HepG2 (cell line): ENCODE data around the gene NRG2. TPM values are rescaled to one million over a fixed set of nuclear protein-coding genes. Genes with fewer than 3 reads are reported as not detected.

ENCODE experiments used
- ATAC-seq: fragments of 200-7000 bp; cut with Tn5 transposase; 3 replicates; pipeline ENCODE4 v1.9.1; 2020; ENCODE audit warnings: mild to moderate bottlenecking, moderate library complexity
- BruUV-seq: library from RNA; stranded (reverse); fragments of 400-500 nt; replicated peaks from 2 replicates; lab custom pipeline; 2021; lab: Mats Ljungman, UMichigan
- CTCF ChIA-PET: fragments of 300-600 bp; formaldehyde crosslinking; extraction: SDS; loops from one replicate; lab custom pipeline; 2021; ENCODE audit warnings: low total read pairs, inconsistent platforms, low intra/inter-chr PET ratio; lab: Yijun Ruan, JAX
- POLR2A ChIA-PET: fragments of 350-600 bp; sonication (Branson Sonifier 250); formaldehyde crosslinking; loops from one replicate; lab custom pipeline; 2020; ENCODE audit warnings: antibody characterized with exemption, inconsistent platforms; lab: Yijun Ruan, JAX
- DNase-seq: peaks from one replicate; pipeline ENCODE4 v3.0.0-alpha.2; 2015; ENCODE audit warnings: low spot score
- FAIRE-seq: peaks from 3 replicates; lab custom pipeline; 2011; peaks lifted over from hg19 to GRCh38; lab: Jason Lieb, UNC
- H2AFZ ChIP-seq: one replicate; pipeline ENCODE4 v1.6.1; 2011; ENCODE audit warnings: low read length, inconsistent platforms
- H3K27ac ChIP-seq: fragments of 300-600 bp; 3 replicates; pipeline ENCODE4 v1.8.0; 2011; ENCODE audit warnings: mixed run types, mild to moderate bottlenecking, mixed read lengths, low read length, inconsistent platforms; ENCODE audit not compliant: insufficient read depth; ENCODE audit errors: extremely low read length
- H3K27me3 ChIP-seq, 2 experiments: fragments of 200-600 bp in 1 of 2; 2 replicates in 1 of 2; 3 replicates in 1 of 2; pipeline versions ENCODE4 v1.6.0 to v1.8.0; 2011; ENCODE audit warnings: low read length in 2 of 2, mild to moderate bottlenecking in 2 of 2, moderate library complexity in 2 of 2, inconsistent platforms in 1 of 2; ENCODE audit not compliant: insufficient read depth in 2 of 2, control insufficient read depth in 1 of 2
- H3K36me3 ChIP-seq, 2 experiments: fragments of 200-600 bp in 1 of 2; replicated peaks in 1 of 2; 2 replicates in 1 of 2; 3 replicates in 1 of 2; pipeline versions ENCODE4 v1.5.1 to v1.8.0; 2011; ENCODE audit warnings: low read length in 2 of 2, inconsistent platforms in 1 of 2; ENCODE audit not compliant: insufficient read depth in 2 of 2, control insufficient read depth in 1 of 2
- H3K4me1 ChIP-seq: 2 replicates; pipeline ENCODE4 v1.5.1; 2012; ENCODE audit warnings: low read length, inconsistent platforms; ENCODE audit not compliant: insufficient read depth
- H3K4me2 ChIP-seq: 2 replicates; pipeline ENCODE4 v1.6.0; 2011; ENCODE audit warnings: low read depth, low read length, inconsistent platforms
- H3K4me3 ChIP-seq, 3 experiments: fragments of 200-600 bp in 1 of 3; sonication (generic), shearing (Covaris generic) in 1 of 3; replicated peaks in 1 of 3; 2 replicates each; pipeline ENCODE4 v1.5.1; 2011 to 2016; ENCODE audit warnings: low read length in 3 of 3, inconsistent platforms in 2 of 3, low read depth in 2 of 3, mild to moderate bottlenecking in 2 of 3, control low read depth in 1 of 3, mixed read lengths in 1 of 3; ENCODE audit not compliant: insufficient read depth in 1 of 3
- H3K79me2 ChIP-seq: one replicate; pipeline ENCODE4 v1.6.1; 2011; ENCODE audit warnings: low read length, inconsistent platforms; ENCODE audit not compliant: insufficient read depth
- H3K9ac ChIP-seq: 2 replicates; pipeline ENCODE4 v1.6.0; 2011; ENCODE audit warnings: mild to moderate bottlenecking, low read depth, low read length, inconsistent platforms; ENCODE audit not compliant: insufficient read depth
- H3K9me3 ChIP-seq: 2 replicates; pipeline ENCODE4 v1.5.1; 2012; ENCODE audit warnings: mild to moderate bottlenecking, low read length
- H4K20me1 ChIP-seq: 2 replicates; pipeline ENCODE4 v1.6.0; 2011; ENCODE audit warnings: inconsistent platforms, mild to moderate bottlenecking, low read length, moderate library complexity; ENCODE audit not compliant: insufficient read depth
- CBX1 ChIP-seq: IDR thresholded peaks from one replicate; pipeline ENCODE4 v1.6.1; 2016; ENCODE audit warnings: antibody characterized with exemption, low read depth
- CEBPG ChIP-seq: IDR thresholded peaks from 2 replicates; pipeline ENCODE4 v1.6.1; 2016
- EZH2 ChIP-seq: conservative IDR thresholded peaks from 2 replicates; pipeline ENCODE4 v1.6.1; 2012; ENCODE audit warnings: mild to moderate bottlenecking, low read depth, low read length, moderate library complexity
- FOXK1 ChIP-seq: sonication (generic); formaldehyde crosslinking; IDR thresholded peaks from 2 replicates; pipeline ENCODE4 v1.4.0; 2020; ENCODE audit warnings: low read depth, missing genetic modification reagents, borderline replicate concordance
- JUND ChIP-seq: sonication (generic); formaldehyde crosslinking; IDR thresholded peaks from 2 replicates; pipeline ENCODE4 v1.8.0; 2022; ENCODE audit warnings: mild to moderate bottlenecking, missing genetic modification reagents
- POGZ ChIP-seq: sonication (generic); formaldehyde crosslinking; IDR thresholded peaks from 2 replicates; pipeline ENCODE4 v1.4.0; 2020; ENCODE audit warnings: mild to moderate bottlenecking, missing genetic modification reagents
- POLR2AphosphoS5 ChIP-seq: IDR thresholded peaks from 2 replicates; pipeline ENCODE4 v1.6.1; 2012; ENCODE audit warnings: low read depth, low read length
- RAD21 ChIP-seq: fragments of 450-650 bp; formaldehyde crosslinking; IDR thresholded peaks from 2 replicates; pipeline ENCODE4 v1.5.0; 2020; ENCODE audit warnings: mild to moderate bottlenecking
- SMAD9 ChIP-seq: sonication (generic); formaldehyde crosslinking; IDR thresholded peaks from 2 replicates; pipeline ENCODE4 v1.5.1; 2020; ENCODE audit warnings: mild to moderate bottlenecking, missing genetic modification reagents
- SMC3 ChIP-seq: IDR thresholded peaks from 2 replicates; pipeline ENCODE4 v1.6.1; 2011; ENCODE audit warnings: low read length, improper control_type of control experiment
- YY1 ChIP-seq: IDR thresholded peaks from 2 replicates; pipeline ENCODE4 v1.6.1; 2011; ENCODE audit warnings: low read length, low read depth, moderate library complexity, mild to moderate bottlenecking; ENCODE audit not compliant: insufficient read depth, insufficient replicate concordance
- ZFP36 ChIP-seq: fragments of 150-350 bp; IDR thresholded peaks from 2 replicates; pipeline ENCODE4 v1.6.1; 2018; ENCODE audit warnings: borderline replicate concordance, low read length, low read depth; ENCODE audit not compliant: partially characterized antibody
- ZNF274 ChIP-seq: sonication (generic); formaldehyde crosslinking; IDR thresholded peaks from 2 replicates; pipeline ENCODE4 v1.5.1; 2020; ENCODE audit warnings: mild to moderate bottlenecking, missing genetic modification reagents
- ZNF629 ChIP-seq: sonication (generic); formaldehyde crosslinking; conservative IDR thresholded peaks from 2 replicates; pipeline ENCODE4 v1.5.0; 2020; ENCODE audit warnings: missing genetic modification reagents
- ZNF788 ChIP-seq: sonication (generic); formaldehyde crosslinking; IDR thresholded peaks from 2 replicates; pipeline ENCODE4 v1.5.0; 2020; ENCODE audit warnings: mild to moderate bottlenecking, missing genetic modification reagents, borderline replicate concordance
- WGBS: methylation state at CpG from one replicate; pipeline ENCODE4 v1.1.6; 2017; ENCODE audit warnings: low lambda C conversion rate; 5-methylcytosine and 5-hydroxymethylcytosine counted together
- in situ Hi-C: cut with HindIII; loops from 2 replicates; pipeline ENCODE4 v1.10.0; 2017; ENCODE audit warnings: low pct_unique_long_range_greater_than_20kb; ENCODE audit not compliant: extremely low pct_ligation_motif_present
- intact Hi-C: fragments of 100-400 bp; cut with micrococcal nuclease; formaldehyde crosslinking; loops from one replicate; pipeline ENCODE4 v1.10.0; 2022; ENCODE audit not compliant: unreplicated experiment
- polyA plus RNA-seq, 8 experiments: library from polyadenylated mRNA; depleted of rRNA in 3 of 8; stranded (reverse) in 7 of 8; unstranded in 1 of 8; fragments of >200 nt; fragmentation: Illumina TruSeq in 4 of 8; extraction: Trizol in 4 of 8; gene quantifications; 2 replicates each; pipeline versions ENCODE4 v1.2.1 to v1.2.3, GENCODE V29; 2011 to 2016; ENCODE audit warnings: low read depth in 4 of 8, missing spikeins in 1 of 8, mixed read lengths in 1 of 8; ENCODE audit not compliant: insufficient read depth in 1 of 8
- total RNA-seq, 5 experiments: library from RNA; depleted of rRNA; stranded (reverse); fragments of >200 nt; fragmentation: Illumina TruSeq; extraction: Trizol; gene quantifications; 2 replicates each; pipeline ENCODE4 v1.2.3, GENCODE V29; 2016; ENCODE audit warnings: low read depth in 1 of 5
- TF ChIP-seq, protein P1 (sequence below): sonication (generic); formaldehyde crosslinking; IDR thresholded peaks from 2 replicates; pipeline ENCODE4 v1.5.1; 2020; ENCODE audit warnings: mild to moderate bottlenecking, missing genetic modification reagents
- TF ChIP-seq, protein P2 (sequence below): sonication (generic); formaldehyde crosslinking; IDR thresholded peaks from 2 replicates; pipeline ENCODE4 v1.5.0; 2020; ENCODE audit warnings: missing genetic modification reagents, mild to moderate bottlenecking, borderline replicate concordance
- TF ChIP-seq, protein P3 (sequence below): sonication (generic); formaldehyde crosslinking; IDR thresholded peaks from 2 replicates; pipeline ENCODE4 v1.4.0; 2020; ENCODE audit warnings: missing genetic modification reagents

NRG2 gene
- total and polyA plus RNA-seq, 2 of the 13 experiments (the other 11 are each of a cell fraction or from before 2014, with no cell fraction given) = not detected

DNA sequence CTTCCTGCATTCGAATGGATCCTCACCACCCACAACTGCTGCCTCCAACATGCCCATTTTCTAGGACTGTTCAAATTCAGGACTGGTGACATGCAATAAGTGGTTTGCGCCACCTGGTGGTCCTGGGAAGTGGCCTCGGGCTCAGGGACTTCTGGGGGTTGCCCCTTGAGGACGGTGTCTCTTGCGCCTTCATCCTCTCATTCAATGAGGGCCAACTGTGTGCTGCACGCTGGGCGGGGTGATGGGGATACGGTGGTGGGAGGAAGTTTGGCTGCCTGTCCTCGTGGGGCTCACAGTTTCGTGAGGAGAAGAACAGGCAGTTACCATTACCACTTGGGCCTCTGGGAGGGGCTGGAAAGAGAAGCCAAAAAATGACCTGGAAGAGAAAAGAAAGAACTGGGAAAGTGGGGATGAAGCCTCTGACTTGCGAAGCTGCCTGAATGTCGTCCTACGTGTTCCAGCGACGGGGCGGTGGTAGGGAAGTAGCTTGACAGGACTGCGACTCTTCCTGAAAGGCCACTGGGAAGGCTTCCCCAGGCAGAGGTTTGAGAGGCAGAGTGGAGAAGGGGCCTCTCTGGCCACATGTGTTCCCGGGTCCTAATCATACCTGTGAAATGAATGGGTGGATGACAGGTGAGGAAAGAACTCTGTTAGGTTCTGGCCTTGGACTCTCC is 198.5 kb downstream of the NRG2 start:
- Histone ChIP-seq H3K27ac (no peak overlapping the region), H3K4me1 (no peaks in the 10 kb centered on the region), H4K20me1 (no peaks in the 10 kb centered on the region), H3K9me3 (no peaks in the 10 kb centered on the region), H3K4me2 (no peak overlapping the region), H2AFZ (no peak overlapping the region), H3K36me3 (no peaks in the 10 kb centered on the region), H3K79me2 (no peaks in the 10 kb centered on the region), H3K9ac (no peak overlapping the region), H3K4me3 (no peak overlapping the region), H3K27me3 (peaks cover 6 to 49% of the 10 kb centered on the region in 2 experiments; a peak in 3 of 5 replicates)
- 14% methylated on average over 18 of the region's 18 CpGs for WGBS
- in situ Hi-C loops = loop anchor here (5.0 kb wide), 1 partner anchor 57 kb away; no protein-coding TSS in a partner anchor
- peak; percentile 37 for FAIRE-seq
- peak; percentile 66 for DNase-seq
- peak; percentile 84 for ATAC-seq
- BruUV-seq = no TSS peak
- intact Hi-C loops = loop anchor here (1.0 to 10.0 kb wide), 2 partner anchors 57 to 210 kb away; no protein-coding TSS in a partner anchor
- ChIA-PET POLR2A (no interaction called here), CTCF (interaction anchor here (0.6 to 2.5 kb wide), 3 partner anchors 20 to 57 kb away, joined by 3 to 32 read pairs (median 4); no protein-coding TSS in a partner anchor)
- TF ChIP-seq POGZ (CRISPR knock-in tag) = no peak
- TF ChIP-seq, protein P1, sequence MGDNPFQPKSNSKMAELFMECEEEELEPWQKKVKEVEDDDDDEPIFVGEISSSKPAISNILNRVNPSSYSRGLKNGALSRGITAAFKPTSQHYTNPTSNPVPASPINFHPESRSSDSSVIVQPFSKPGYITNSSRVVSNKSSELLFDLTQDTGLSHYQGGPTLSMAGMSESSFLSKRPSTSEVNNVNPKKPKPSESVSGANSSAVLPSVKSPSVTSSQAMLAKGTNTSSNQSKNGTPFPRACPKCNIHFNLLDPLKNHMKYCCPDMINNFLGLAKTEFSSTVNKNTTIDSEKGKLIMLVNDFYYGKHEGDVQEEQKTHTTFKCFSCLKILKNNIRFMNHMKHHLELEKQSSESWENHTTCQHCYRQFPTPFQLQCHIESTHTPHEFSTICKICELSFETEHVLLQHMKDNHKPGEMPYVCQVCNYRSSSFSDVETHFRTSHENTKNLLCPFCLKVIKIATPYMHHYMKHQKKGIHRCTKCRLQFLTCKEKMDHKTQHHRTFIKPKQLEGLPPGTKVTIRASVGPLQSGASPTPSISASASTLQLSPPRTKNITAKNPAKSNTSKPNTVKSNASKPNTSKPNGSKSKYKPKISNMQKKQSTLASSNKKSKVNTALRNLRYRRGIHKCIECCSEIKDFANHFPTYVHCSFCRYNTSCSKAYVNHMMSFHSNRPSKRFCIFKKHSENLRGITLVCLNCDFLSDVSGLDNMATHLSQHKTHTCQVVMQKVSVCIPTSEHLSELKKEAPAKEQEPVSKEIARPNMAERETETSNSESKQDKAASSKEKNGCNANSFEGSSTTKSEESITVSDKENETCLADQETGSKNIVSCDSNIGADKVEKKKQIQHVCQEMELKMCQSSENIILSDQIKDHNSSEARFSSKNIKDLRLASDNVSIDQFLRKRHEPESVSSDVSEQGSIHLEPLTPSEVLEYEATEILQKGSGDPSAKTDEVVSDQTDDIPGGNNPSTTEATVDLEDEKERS = no peak
- peak; percentile 5; the same call in 1 of the 2 replicates for TF ChIP-seq CEBPG (CRISPR knock-in tag)
- TF ChIP-seq CBX1 = no peak
- TF ChIP-seq YY1 = peak; percentile 44
- no peak for TF ChIP-seq FOXK1 (CRISPR knock-in tag)
- peak; percentile 88 for TF ChIP-seq SMC3
- TF ChIP-seq ZNF274 = 0 out of 2 replicates have a peak, but pooled peaks have one; percentile 24
- no peak for TF ChIP-seq JUND (CRISPR knock-in tag)
- peak; percentile 86 for TF ChIP-seq ZNF629 (CRISPR knock-in tag)
- TF ChIP-seq, protein P2, sequence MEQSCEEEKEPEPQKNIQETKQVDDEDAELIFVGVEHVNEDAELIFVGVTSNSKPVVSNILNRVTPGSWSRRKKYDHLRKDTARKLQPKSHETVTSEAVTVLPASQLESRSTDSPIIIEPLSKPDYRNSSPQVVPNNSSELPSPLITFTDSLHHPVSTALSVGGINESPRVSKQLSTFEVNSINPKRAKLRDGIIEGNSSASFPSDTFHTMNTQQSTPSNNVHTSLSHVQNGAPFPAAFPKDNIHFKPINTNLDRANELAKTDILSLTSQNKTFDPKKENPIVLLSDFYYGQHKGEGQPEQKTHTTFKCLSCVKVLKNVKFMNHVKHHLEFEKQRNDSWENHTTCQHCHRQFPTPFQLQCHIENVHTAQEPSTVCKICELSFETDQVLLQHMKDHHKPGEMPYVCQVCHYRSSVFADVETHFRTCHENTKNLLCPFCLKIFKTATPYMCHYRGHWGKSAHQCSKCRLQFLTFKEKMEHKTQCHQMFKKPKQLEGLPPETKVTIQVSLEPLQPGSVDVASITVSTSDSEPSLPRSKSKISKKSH = 0 out of 2 replicates have a peak, but pooled peaks have one; percentile 26
- 0 out of 2 replicates have a peak, but pooled peaks have one; percentile 34 for TF ChIP-seq SMAD9 (CRISPR knock-in tag)
- 0 out of 2 replicates have a peak, but pooled peaks have one; percentile 43 for TF ChIP-seq EZH2
- TF ChIP-seq ZNF788 = no peak
- TF ChIP-seq ZFP36 = peak; percentile 11
- TF ChIP-seq RAD21 = peak; percentile 73
- TF ChIP-seq POLR2AphosphoS5 = no peak
- TF ChIP-seq, protein P3, sequence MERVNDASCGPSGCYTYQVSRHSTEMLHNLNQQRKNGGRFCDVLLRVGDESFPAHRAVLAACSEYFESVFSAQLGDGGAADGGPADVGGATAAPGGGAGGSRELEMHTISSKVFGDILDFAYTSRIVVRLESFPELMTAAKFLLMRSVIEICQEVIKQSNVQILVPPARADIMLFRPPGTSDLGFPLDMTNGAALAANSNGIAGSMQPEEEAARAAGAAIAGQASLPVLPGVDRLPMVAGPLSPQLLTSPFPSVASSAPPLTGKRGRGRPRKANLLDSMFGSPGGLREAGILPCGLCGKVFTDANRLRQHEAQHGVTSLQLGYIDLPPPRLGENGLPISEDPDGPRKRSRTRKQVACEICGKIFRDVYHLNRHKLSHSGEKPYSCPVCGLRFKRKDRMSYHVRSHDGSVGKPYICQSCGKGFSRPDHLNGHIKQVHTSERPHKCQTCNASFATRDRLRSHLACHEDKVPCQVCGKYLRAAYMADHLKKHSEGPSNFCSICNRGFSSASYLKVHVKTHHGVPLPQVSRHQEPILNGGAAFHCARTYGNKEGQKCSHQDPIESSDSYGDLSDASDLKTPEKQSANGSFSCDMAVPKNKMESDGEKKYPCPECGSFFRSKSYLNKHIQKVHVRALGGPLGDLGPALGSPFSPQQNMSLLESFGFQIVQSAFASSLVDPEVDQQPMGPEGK (CRISPR knock-in tag) = peak; percentile 74
